Measurements from ENCODE around the gene NFIC.

Gene NFIC

DNA sequence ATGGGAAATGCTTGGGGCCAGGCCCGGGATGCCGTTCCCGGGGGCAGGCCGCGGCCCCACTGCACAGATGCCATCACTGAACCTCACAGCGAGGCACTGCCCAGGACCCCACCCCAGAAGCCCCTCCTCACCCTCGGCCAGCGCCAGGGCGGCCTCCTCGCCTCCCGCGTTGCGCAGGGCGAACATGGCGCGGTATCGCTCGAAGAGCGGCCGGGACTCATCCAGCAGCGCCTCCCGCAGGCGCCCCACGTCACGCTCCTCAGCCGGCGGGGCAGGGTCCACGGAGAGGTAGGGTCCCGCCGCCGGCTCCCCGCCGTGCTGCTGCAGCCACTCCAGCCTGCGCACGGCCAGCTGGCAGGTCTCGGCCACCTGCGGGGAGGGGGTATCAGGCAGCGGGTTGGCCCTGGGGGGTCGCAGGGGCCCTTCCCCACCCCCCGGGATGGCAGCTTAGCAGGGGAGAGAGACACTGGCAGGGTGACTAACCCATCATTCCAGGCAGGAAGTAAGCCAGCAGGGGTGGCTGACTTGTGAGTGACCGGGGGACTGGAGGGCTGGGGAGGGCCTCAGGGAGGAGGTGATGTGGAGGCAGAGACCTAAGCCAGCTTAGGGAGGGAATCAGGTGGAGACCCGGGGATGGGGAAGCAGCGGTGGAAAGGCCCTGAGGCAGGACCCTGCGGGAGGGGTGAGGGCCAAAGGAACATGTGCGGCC lies 125.9 kb downstream of the NFIC start:
- no peak for ATAC-seq

DNA sequence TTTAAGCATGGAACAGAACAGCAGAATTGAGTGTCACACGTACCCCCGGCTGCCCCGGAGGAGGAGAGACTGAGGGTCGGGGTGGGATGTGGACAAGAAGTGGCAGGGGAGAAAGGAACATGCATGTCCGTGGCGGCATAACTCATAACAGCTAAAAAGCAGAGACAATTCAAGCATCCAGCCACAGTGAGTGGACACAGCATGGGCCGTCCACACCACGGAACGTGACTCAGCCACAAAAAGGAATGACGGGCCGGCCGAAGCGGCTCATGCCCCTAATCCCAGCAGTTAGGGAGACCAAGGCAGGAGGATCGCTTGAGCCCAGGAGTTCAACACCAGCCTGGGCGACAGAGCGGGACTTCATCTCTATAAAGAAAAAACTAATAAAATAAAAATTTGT lies 126.5 kb downstream of the NFIC start:
- ATAC-seq: no peak
- TF ChIP-seq ARNTL (CRISPR knock-in tag; IDR thresholded peaks at IDR 0.05; ENCODE audit: borderline replicate concordance, low read depth) (no peak), TOX (CRISPR knock-in tag; IDR thresholded peaks at IDR 0.05; ENCODE audit: borderline replicate concordance) (no peak), GLIS3 (CRISPR knock-in tag; IDR thresholded peaks at IDR 0.05) (no peak), SNAI2 (CRISPR knock-in tag; IDR thresholded peaks at IDR 0.05) (no peak), OSR1 (CRISPR knock-in tag; IDR thresholded peaks at IDR 0.05) (no peak), ZNF8 (CRISPR knock-in tag; IDR thresholded peaks at IDR 0.05) (no peak), TCF4 (CRISPR knock-in tag; IDR thresholded peaks at IDR 0.05; ENCODE audit: borderline replicate concordance) (no peak), PPARA (CRISPR knock-in tag; IDR thresholded peaks at IDR 0.05; ENCODE audit: borderline replicate concordance) (no peak), BACH2 (CRISPR knock-in tag; IDR thresholded peaks at IDR 0.05; ENCODE audit: borderline replicate concordance) (no peak), ZC3H10 (CRISPR knock-in tag; IDR thresholded peaks at IDR 0.05) (no peak), ZNF565 (CRISPR knock-in tag; conservative IDR thresholded peaks at IDR 0.05; ENCODE audit: low read depth) (no peak), ZNF70 (CRISPR knock-in tag; IDR thresholded peaks at IDR 0.05) (no peak)
- TF ChIP-seq, protein P1, sequence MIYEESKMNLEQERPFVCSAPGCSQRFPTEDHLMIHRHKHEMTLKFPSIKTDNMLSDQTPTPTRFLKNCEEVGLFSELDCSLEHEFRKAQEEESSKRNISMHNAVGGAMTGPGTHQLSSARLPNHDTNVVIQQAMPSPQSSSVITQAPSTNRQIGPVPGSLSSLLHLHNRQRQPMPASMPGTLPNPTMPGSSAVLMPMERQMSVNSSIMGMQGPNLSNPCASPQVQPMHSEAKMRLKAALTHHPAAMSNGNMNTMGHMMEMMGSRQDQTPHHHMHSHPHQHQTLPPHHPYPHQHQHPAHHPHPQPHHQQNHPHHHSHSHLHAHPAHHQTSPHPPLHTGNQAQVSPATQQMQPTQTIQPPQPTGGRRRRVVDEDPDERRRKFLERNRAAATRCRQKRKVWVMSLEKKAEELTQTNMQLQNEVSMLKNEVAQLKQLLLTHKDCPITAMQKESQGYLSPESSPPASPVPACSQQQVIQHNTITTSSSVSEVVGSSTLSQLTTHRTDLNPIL (CRISPR knock-in tag; IDR thresholded peaks at IDR 0.05; ENCODE audit: low read depth): no peak
- TF ChIP-seq, protein P2, sequence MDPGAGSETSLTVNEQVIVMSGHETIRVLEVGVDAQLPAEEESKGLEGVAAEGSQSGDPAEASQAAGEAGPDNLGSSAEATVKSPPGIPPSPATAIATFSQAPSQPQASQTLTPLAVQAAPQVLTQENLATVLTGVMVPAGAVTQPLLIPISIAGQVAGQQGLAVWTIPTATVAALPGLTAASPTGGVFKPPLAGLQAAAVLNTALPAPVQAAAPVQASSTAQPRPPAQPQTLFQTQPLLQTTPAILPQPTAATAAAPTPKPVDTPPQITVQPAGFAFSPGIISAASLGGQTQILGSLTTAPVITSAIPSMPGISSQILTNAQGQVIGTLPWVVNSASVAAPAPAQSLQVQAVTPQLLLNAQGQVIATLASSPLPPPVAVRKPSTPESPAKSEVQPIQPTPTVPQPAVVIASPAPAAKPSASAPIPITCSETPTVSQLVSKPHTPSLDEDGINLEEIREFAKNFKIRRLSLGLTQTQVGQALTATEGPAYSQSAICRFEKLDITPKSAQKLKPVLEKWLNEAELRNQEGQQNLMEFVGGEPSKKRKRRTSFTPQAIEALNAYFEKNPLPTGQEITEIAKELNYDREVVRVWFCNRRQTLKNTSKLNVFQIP (CRISPR knock-in tag; IDR thresholded peaks at IDR 0.05; ENCODE audit: borderline replicate concordance, low read depth): no peak
- TF ChIP-seq, protein P3, sequence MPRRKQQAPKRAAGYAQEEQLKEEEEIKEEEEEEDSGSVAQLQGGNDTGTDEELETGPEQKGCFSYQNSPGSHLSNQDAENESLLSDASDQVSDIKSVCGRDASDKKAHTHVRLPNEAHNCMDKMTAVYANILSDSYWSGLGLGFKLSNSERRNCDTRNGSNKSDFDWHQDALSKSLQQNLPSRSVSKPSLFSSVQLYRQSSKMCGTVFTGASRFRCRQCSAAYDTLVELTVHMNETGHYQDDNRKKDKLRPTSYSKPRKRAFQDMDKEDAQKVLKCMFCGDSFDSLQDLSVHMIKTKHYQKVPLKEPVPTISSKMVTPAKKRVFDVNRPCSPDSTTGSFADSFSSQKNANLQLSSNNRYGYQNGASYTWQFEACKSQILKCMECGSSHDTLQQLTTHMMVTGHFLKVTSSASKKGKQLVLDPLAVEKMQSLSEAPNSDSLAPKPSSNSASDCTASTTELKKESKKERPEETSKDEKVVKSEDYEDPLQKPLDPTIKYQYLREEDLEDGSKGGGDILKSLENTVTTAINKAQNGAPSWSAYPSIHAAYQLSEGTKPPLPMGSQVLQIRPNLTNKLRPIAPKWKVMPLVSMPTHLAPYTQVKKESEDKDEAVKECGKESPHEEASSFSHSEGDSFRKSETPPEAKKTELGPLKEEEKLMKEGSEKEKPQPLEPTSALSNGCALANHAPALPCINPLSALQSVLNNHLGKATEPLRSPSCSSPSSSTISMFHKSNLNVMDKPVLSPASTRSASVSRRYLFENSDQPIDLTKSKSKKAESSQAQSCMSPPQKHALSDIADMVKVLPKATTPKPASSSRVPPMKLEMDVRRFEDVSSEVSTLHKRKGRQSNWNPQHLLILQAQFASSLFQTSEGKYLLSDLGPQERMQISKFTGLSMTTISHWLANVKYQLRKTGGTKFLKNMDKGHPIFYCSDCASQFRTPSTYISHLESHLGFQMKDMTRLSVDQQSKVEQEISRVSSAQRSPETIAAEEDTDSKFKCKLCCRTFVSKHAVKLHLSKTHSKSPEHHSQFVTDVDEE (CRISPR knock-in tag; IDR thresholded peaks at IDR 0.05): no peak
- TF ChIP-seq, protein P4, sequence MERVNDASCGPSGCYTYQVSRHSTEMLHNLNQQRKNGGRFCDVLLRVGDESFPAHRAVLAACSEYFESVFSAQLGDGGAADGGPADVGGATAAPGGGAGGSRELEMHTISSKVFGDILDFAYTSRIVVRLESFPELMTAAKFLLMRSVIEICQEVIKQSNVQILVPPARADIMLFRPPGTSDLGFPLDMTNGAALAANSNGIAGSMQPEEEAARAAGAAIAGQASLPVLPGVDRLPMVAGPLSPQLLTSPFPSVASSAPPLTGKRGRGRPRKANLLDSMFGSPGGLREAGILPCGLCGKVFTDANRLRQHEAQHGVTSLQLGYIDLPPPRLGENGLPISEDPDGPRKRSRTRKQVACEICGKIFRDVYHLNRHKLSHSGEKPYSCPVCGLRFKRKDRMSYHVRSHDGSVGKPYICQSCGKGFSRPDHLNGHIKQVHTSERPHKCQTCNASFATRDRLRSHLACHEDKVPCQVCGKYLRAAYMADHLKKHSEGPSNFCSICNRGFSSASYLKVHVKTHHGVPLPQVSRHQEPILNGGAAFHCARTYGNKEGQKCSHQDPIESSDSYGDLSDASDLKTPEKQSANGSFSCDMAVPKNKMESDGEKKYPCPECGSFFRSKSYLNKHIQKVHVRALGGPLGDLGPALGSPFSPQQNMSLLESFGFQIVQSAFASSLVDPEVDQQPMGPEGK (CRISPR knock-in tag; IDR thresholded peaks at IDR 0.05; ENCODE audit: borderline replicate concordance): no peak
- TF ChIP-seq, protein P5, sequence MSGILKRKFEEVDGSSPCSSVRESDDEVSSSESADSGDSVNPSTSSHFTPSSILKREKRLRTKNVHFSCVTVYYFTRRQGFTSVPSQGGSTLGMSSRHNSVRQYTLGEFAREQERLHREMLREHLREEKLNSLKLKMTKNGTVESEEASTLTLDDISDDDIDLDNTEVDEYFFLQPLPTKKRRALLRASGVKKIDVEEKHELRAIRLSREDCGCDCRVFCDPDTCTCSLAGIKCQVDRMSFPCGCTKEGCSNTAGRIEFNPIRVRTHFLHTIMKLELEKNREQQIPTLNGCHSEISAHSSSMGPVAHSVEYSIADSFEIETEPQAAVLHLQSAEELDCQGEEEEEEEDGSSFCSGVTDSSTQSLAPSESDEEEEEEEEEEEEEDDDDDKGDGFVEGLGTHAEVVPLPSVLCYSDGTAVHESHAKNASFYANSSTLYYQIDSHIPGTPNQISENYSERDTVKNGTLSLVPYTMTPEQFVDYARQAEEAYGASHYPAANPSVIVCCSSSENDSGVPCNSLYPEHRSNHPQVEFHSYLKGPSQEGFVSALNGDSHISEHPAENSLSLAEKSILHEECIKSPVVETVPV (CRISPR knock-in tag; IDR thresholded peaks at IDR 0.05): no peak

More for the DNA sequence above, 125.9 kb downstream of the NFIC start:
- TF ChIP-seq PPARA (CRISPR knock-in tag; IDR thresholded peaks at IDR 0.05; ENCODE audit: borderline replicate concordance) (no peak), ZC3H10 (CRISPR knock-in tag; IDR thresholded peaks at IDR 0.05) (no peak), BACH2 (CRISPR knock-in tag; IDR thresholded peaks at IDR 0.05; ENCODE audit: borderline replicate concordance) (no peak), ZFP30 (CRISPR knock-in tag; IDR thresholded peaks at IDR 0.05) (no peak), ESRRG (CRISPR knock-in tag; IDR thresholded peaks at IDR 0.05) (no peak), ZNF8 (CRISPR knock-in tag; IDR thresholded peaks at IDR 0.05) (no peak), GLIS3 (CRISPR knock-in tag; IDR thresholded peaks at IDR 0.05) (no peak)
- TF ChIP-seq, protein P3 (CRISPR knock-in tag; IDR thresholded peaks at IDR 0.05): no peak
